ENCODE results near the gene POLN. TPM values are rescaled to one million over a fixed set of nuclear protein-coding genes. Genes with fewer than 3 reads are reported as not detected.

The POLN gene
- total RNA-seq, 2 donors from 2014 or later = 2.8 to 2.9 TPM

DNA sequence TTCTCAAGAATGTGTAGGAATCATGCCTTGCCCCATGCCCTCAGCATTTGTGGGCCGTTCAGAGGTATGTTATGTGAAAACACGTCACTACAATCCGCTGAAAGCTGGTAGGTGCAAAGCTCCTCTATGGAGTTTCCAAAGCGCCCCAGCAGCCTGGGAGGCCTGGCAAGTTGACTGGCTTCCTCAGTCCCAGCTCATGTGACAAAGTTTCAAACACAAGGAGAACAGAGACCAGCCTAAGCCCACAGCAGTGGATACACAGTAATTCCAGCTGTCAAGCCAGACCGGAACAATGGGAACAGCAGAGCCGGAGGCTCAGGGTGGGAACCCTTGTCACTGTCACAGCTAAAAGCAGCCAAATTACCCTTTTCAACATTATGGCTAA, 149.3 kb downstream of the POLN start:
- peaks cover 2% of the 10 kb centered on the region for H3K4me1 Mint-ChIP-seq
- no peak overlapping the region for H3K4me3 Mint-ChIP-seq
- no peaks in the 10 kb centered on the region for H3K36me3 Mint-ChIP-seq (ENCODE audit: low read depth)
- H3K9me3 ChIP-seq (ENCODE audit: control insufficient read depth, low read length) = peaks cover 9% of the 10 kb centered on the region
- no peaks in the 10 kb centered on the region for H3K4me1 ChIP-seq (ENCODE audit: control insufficient read depth, insufficient read depth, low read length)
- no peak overlapping the region for H3K9ac ChIP-seq (ENCODE audit: extremely low read depth, low read length, poor library complexity, severe bottlenecking)
- 78 to 91% methylated on average over 6 of the region's 6 CpGs for whole genome bisulfite sequencing, 2 experiments (ENCODE audit: insufficient coverage in 1 of 2, insufficient read length in 1 of 2)
- H3K36me3 ChIP-seq (ENCODE audit: control insufficient read depth, insufficient read depth, low read length) = no peaks in the 10 kb centered on the region
- TF ChIP-seq, protein P1, sequence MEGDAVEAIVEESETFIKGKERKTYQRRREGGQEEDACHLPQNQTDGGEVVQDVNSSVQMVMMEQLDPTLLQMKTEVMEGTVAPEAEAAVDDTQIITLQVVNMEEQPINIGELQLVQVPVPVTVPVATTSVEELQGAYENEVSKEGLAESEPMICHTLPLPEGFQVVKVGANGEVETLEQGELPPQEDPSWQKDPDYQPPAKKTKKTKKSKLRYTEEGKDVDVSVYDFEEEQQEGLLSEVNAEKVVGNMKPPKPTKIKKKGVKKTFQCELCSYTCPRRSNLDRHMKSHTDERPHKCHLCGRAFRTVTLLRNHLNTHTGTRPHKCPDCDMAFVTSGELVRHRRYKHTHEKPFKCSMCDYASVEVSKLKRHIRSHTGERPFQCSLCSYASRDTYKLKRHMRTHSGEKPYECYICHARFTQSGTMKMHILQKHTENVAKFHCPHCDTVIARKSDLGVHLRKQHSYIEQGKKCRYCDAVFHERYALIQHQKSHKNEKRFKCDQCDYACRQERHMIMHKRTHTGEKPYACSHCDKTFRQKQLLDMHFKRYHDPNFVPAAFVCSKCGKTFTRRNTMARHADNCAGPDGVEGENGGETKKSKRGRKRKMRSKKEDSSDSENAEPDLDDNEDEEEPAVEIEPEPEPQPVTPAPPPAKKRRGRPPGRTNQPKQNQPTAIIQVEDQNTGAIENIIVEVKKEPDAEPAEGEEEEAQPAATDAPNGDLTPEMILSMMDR (conservative IDR thresholded peaks at IDR 0.05) = no peak
- no peak overlapping the region for H3K4me3 ChIP-seq (ENCODE audit: low read length)
- peaks cover 15% of the 10 kb centered on the region for H3K9me3 Mint-ChIP-seq
- peaks cover 16% of the 10 kb centered on the region for H3K27me3 Mint-ChIP-seq (ENCODE audit: insufficient read depth)
- DNase-seq = no peak
- no peak overlapping the region for H3K27ac Mint-ChIP-seq
- H3K27ac ChIP-seq (ENCODE audit: low read depth, low read length) = peak overlapping the region; percentile 84
- H3K27me3 ChIP-seq (ENCODE audit: control insufficient read depth, insufficient read depth, low read length, poor library complexity, severe bottlenecking) = peaks cover 32% of the 10 kb centered on the region

DNA sequence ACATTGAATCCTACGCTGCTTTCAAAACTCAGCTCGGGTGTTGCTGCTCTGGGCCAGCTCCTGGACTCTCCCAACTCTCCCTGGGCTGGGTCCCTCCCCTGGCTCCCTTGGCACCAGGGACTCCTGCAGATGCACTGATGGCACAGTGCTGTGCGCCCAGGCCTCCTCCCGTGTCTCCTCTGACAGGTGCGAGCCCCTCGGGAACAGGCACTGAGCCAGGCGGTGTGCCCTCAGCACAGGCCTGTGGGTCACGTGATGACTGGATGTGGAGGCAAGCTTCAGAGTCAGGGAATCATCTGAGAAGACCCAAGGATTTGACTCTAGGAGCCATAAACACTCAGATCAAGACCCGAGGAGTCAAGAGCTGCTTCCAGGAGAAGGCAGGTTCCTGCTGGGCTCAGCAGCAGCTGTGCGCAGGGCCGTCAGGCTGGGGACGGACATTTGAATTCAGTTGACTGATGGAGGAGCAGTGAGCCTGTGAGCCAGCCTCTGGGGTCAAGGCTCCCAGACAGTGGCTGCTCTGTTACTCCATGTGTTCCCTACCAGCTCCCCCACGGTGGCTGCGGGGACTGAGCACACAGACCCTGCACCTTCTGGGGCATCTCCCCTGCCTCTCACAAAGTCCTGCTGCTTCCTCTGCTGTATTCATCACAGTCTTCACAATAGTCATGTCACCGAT, 149.8 kb downstream of the POLN start:
- peaks cover 15% of the 10 kb centered on the region for H3K9me3 Mint-ChIP-seq
- no peak overlapping the region for H3K4me3 ChIP-seq (ENCODE audit: low read length)
- WGBS, 2 experiments (ENCODE audit: insufficient coverage in 1 of 2, insufficient read length in 1 of 2) = 87 to 90% methylated on average over 15 of the region's 15 CpGs
- H3K9ac ChIP-seq (ENCODE audit: extremely low read depth, low read length, poor library complexity, severe bottlenecking) = no peak overlapping the region
- H3K27ac ChIP-seq (ENCODE audit: low read depth, low read length) = peak overlapping the region; percentile 84
- H3K9me3 ChIP-seq (ENCODE audit: control insufficient read depth, low read length) = peaks cover 9% of the 10 kb centered on the region
- peak; percentile 39 for DNase-seq
- no peaks in the 10 kb centered on the region for H3K36me3 ChIP-seq (ENCODE audit: control insufficient read depth, insufficient read depth, low read length)
- H3K4me1 Mint-ChIP-seq = peaks cover 2% of the 10 kb centered on the region
- no peaks in the 10 kb centered on the region for H3K36me3 Mint-ChIP-seq (ENCODE audit: low read depth)
- TF ChIP-seq, protein P1 (conservative IDR thresholded peaks at IDR 0.05) = no peak
- H3K4me3 Mint-ChIP-seq = no peak overlapping the region
- peaks cover 16% of the 10 kb centered on the region for H3K27me3 Mint-ChIP-seq (ENCODE audit: insufficient read depth)
- no peaks in the 10 kb centered on the region for H3K4me1 ChIP-seq (ENCODE audit: control insufficient read depth, insufficient read depth, low read length)
- no peak overlapping the region for H3K27ac Mint-ChIP-seq
- peaks cover 32% of the 10 kb centered on the region for H3K27me3 ChIP-seq (ENCODE audit: control insufficient read depth, insufficient read depth, low read length, poor library complexity, severe bottlenecking)

DNA sequence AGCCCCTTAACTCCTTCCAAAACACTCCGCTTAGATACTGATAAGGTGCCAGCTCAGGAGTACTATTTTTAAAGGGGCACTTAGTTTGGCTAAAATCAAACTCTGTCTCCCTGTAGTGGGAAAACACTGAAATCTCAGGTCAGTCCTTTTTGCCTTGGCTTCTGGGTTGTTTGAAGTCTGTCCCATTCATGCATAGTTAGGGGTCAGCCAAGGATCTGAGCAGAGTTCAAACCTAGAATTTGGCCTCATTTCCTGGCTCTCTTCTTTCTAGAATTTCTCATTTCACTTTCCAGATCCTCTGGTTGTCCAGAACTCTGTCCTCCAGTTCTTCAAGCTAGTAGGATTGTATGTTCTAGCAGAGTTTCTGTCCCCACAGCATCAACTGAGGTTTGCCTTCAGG, 151.3 kb downstream of the POLN start:
- peaks cover 12% of the 10 kb centered on the region for H3K27me3 Mint-ChIP-seq (ENCODE audit: insufficient read depth)
- TF ChIP-seq, protein P1 (conservative IDR thresholded peaks at IDR 0.05) = no peak
- WGBS, 2 experiments (ENCODE audit: insufficient coverage in 1 of 2, insufficient read length in 1 of 2) = 89 to 90% methylated on average over 1 of the region's 1 CpG

More for the DNA sequence above, 151.3 kb downstream of the POLN start:
- Histone ChIP-seq H3K4me1 (ENCODE audit: control insufficient read depth, insufficient read depth, low read length) (no peaks in the 10 kb centered on the region), H3K9ac (ENCODE audit: extremely low read depth, low read length, poor library complexity, severe bottlenecking) (no peak overlapping the region), H3K36me3 (ENCODE audit: control insufficient read depth, insufficient read depth, low read length) (no peaks in the 10 kb centered on the region), H3K27me3 (ENCODE audit: control insufficient read depth, insufficient read depth, low read length, poor library complexity, severe bottlenecking) (peaks cover 32% of the 10 kb centered on the region), H3K4me3 (ENCODE audit: low read length) (no peak overlapping the region), H3K27ac (ENCODE audit: low read depth, low read length) (no peak overlapping the region), H3K9me3 (ENCODE audit: control insufficient read depth, low read length) (no peaks in the 10 kb centered on the region)
- no peak for DNase-seq
- Mint-ChIP-seq H3K9me3 (peaks cover 2% of the 10 kb centered on the region), H3K4me3 (no peak overlapping the region), H3K36me3 (ENCODE audit: low read depth) (no peaks in the 10 kb centered on the region), H3K27ac (no peak overlapping the region), H3K4me1 (peaks cover 2% of the 10 kb centered on the region)

Measured in endodermal cell (in vitro differentiated cells).